Measurements from ENCODE around the gene SH3RF3. TPM values are rescaled to one million over a fixed set of nuclear protein-coding genes. Genes with fewer than 3 reads are reported as not detected.

SH3RF3 gene
- polyA plus RNA-seq, 1 donor (not counting 4 experiments of a cell fraction or from before 2014, with no cell fraction given): 0.08 TPM

DNA sequence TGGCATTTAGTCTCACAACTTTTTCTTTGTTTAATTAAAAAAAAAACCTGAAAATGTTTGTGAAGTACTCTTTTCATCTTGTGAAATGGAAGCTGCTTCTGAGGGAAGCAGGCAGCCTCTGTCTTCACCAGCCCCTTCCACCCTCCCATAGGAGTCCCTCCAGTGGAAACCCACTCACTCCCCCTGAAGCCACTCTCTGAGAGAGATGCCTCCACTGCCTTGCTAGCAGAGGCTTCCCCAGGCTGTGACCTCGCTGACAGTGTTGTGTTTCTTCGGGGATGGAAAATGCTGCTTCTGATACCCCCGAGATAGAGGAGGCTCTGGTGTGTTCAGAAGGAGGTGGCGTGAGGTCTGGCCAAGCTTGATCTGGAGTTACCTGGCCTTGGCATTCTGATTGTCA is 59.9 kb downstream of the SH3RF3 start:
- Histone ChIP-seq H3K4me1 (ENCODE audit: control insufficient read depth, extremely low read depth, insufficient read depth, low read length) (no peaks in the 10 kb centered on the region), H3K9me3 (ENCODE audit: control insufficient read depth, low read depth, low read length) (no peaks in the 10 kb centered on the region), H3K4me2 (ENCODE audit: control insufficient read depth, extremely low read depth, insufficient read depth, low read depth, low read length) (no peak overlapping the region), H3K4me3 (ENCODE audit: control insufficient read depth in 2 of 3, extremely low read depth in 1 of 3, insufficient read depth in 2 of 3, low read depth in 1 of 3, low read length in 3 of 3) (no peak overlapping the region), H3K9me1 (ENCODE audit: control insufficient read depth, extremely low read depth, insufficient read depth, low read length) (no peaks in the 10 kb centered on the region), H3K9ac (ENCODE audit: control insufficient read depth, extremely low read depth, insufficient read depth, low read length) (no peak overlapping the region), H3K36me3 (ENCODE audit: control insufficient read depth in 2 of 2, extremely low read depth in 1 of 2, insufficient read depth in 2 of 2, low read length in 2 of 2) (no peaks in the 10 kb centered on the region), H2AFZ (ENCODE audit: control insufficient read depth, low read length) (no peak overlapping the region), H4K20me1 (ENCODE audit: control insufficient read depth, extremely low read depth, insufficient read depth, low read length) (peaks cover 2% of the 10 kb centered on the region), H3K27me3 (ENCODE audit: control insufficient read depth, extremely low read depth, insufficient read depth, low read length) (peaks cover 35% of the 10 kb centered on the region), H3K27ac (ENCODE audit: control insufficient read depth, insufficient read depth, low read length) (no peak overlapping the region), H3K79me2 (ENCODE audit: control insufficient read depth, insufficient read depth, low read length) (no peaks in the 10 kb centered on the region)
- dilution Hi-C loops (cut with MboI; ENCODE audit: extremely low pct_ligation_motif_present, low sequenced_read_pairs): no loop called here
- FAIRE-seq (no peak), DNase-seq (ENCODE audit: low read depth, low spot score) (no peak)
- TF ChIP-seq, protein P1, sequence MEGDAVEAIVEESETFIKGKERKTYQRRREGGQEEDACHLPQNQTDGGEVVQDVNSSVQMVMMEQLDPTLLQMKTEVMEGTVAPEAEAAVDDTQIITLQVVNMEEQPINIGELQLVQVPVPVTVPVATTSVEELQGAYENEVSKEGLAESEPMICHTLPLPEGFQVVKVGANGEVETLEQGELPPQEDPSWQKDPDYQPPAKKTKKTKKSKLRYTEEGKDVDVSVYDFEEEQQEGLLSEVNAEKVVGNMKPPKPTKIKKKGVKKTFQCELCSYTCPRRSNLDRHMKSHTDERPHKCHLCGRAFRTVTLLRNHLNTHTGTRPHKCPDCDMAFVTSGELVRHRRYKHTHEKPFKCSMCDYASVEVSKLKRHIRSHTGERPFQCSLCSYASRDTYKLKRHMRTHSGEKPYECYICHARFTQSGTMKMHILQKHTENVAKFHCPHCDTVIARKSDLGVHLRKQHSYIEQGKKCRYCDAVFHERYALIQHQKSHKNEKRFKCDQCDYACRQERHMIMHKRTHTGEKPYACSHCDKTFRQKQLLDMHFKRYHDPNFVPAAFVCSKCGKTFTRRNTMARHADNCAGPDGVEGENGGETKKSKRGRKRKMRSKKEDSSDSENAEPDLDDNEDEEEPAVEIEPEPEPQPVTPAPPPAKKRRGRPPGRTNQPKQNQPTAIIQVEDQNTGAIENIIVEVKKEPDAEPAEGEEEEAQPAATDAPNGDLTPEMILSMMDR (optimal IDR thresholded peaks at IDR 0.05 in 1 of 3, IDR thresholded peaks at IDR 0.05 in 1 of 3, conservative IDR thresholded peaks at IDR 0.05 in 1 of 3; ENCODE audit: extremely low read depth in 1 of 3, insufficient read depth in 2 of 3, low read length in 3 of 3): no peak
- TF ChIP-seq EZH2 (IDR thresholded peaks at IDR 0.05; ENCODE audit: low read length): no peak

- dilution Hi-C loops (cut with MboI; ENCODE audit: extremely low pct_ligation_motif_present, low sequenced_read_pairs): no loop called here
- no peak for FAIRE-seq
Observed at GRCh38 chr2:109189751-109190150, 60.7 kb downstream of the SH3RF3 start.

More at GRCh38 chr2:109189751-109190150, 60.7 kb downstream of the SH3RF3 start:
- no peak overlapping the region for H3K4me2 ChIP-seq (ENCODE audit: control insufficient read depth, extremely low read depth, insufficient read depth, low read depth, low read length)
- H3K36me3 ChIP-seq (ENCODE audit: control insufficient read depth in 2 of 2, extremely low read depth in 1 of 2, insufficient read depth in 2 of 2, low read length in 2 of 2): no peaks in the 10 kb centered on the region
- no peak overlapping the region for H3K4me3 ChIP-seq (ENCODE audit: control insufficient read depth in 2 of 3, extremely low read depth in 1 of 3, insufficient read depth in 2 of 3, low read depth in 1 of 3, low read length in 3 of 3)
- H3K79me2 ChIP-seq (ENCODE audit: control insufficient read depth, insufficient read depth, low read length): no peaks in the 10 kb centered on the region
- no peaks in the 10 kb centered on the region for H3K4me1 ChIP-seq (ENCODE audit: control insufficient read depth, extremely low read depth, insufficient read depth, low read length)
- H3K9me3 ChIP-seq (ENCODE audit: control insufficient read depth, low read depth, low read length): no peaks in the 10 kb centered on the region
- no peak for TF ChIP-seq EZH2 (IDR thresholded peaks at IDR 0.05; ENCODE audit: low read length)
- TF ChIP-seq, protein P1 (optimal IDR thresholded peaks at IDR 0.05 in 1 of 3, IDR thresholded peaks at IDR 0.05 in 1 of 3, conservative IDR thresholded peaks at IDR 0.05 in 1 of 3; ENCODE audit: extremely low read depth in 1 of 3, insufficient read depth in 2 of 3, low read length in 3 of 3): no peak
- H3K9ac ChIP-seq (ENCODE audit: control insufficient read depth, extremely low read depth, insufficient read depth, low read length): no peak overlapping the region
- H2AFZ ChIP-seq (ENCODE audit: control insufficient read depth, low read length): no peak overlapping the region
- no peak for DNase-seq (ENCODE audit: low read depth, low spot score)
- H3K27me3 ChIP-seq (ENCODE audit: control insufficient read depth, extremely low read depth, insufficient read depth, low read length): peaks cover 38% of the 10 kb centered on the region
- H3K9me1 ChIP-seq (ENCODE audit: control insufficient read depth, extremely low read depth, insufficient read depth, low read length): no peaks in the 10 kb centered on the region
- no peak overlapping the region for H3K27ac ChIP-seq (ENCODE audit: control insufficient read depth, insufficient read depth, low read length)
- H4K20me1 ChIP-seq (ENCODE audit: control insufficient read depth, extremely low read depth, insufficient read depth, low read length): peaks cover 2% of the 10 kb centered on the region

Data from keratinocyte (primary cell).